ENCODE measurements around the gene RAD9A.

DNA sequence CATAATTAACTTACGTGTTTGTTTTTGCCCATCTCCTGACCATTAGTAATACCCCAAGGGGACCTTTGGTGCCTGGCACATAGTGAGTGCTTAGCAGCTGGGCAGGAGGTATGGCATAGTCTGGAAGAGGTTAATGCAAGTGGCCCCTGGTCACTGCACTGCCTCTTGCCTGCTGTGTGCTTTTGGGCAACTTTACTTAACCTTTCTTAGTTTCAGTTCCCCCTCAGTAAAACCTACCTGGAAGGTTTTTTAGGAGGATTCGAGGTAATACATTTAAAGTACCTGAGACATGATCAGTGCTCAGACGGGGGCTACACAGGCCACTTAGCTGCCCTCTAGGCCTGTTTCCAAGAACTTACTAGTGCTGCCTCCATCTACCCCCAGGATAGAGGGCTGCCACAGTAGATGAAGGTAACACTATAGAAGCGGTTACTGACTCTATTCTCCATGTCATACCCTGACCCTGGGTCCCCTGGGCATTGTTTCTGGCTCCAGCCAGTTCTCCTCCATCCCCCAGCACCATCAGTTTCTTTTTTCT lies 41.8 kb upstream of the RAD9A start:
- TF ChIP-seq POLR2A (IDR thresholded peaks at IDR 0.05; ENCODE audit: low read depth, low read length) (no peak), POLR2AphosphoS5 (IDR thresholded peaks at IDR 0.05; ENCODE audit: low read depth, low read length) (no peak)

Measured in GM12892 (cell line).